Suppressor macrophage (primary cell): Measurements from ENCODE around the gene KRTAP10-2.

Source experiments
- DNase-seq, 4 experiments: peaks; one replicate each; pipeline ENCODE4 v3.0.0-alpha.2; 2020 to 2022

KRTAP10-2 gene

GRCh38 chr21:44537930-44538911, 13.1 kb downstream of the KRTAP10-2 start:
- no peak for DNase-seq

DNA sequence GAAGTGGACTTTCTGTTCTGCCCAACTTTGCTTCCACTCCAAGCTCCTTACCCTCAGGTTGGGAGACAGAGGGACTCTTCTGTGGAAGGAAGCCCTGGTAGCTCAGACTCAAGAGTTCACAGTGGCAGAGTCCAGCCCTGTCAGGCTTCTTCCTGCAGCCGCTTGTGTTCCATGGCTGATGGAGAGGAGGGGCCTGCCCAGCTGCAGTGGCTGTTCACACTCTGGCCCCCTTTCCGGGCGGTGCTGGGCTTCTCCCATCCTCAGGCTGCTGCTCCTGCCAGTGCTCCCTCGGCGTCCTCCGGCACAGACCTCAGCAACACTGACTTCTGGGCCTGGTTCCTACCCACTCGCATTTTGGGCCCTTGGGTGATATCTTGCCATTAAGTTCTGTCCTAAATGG, 15.3 kb downstream of the KRTAP10-2 start:
- no peak for DNase-seq

DNA sequence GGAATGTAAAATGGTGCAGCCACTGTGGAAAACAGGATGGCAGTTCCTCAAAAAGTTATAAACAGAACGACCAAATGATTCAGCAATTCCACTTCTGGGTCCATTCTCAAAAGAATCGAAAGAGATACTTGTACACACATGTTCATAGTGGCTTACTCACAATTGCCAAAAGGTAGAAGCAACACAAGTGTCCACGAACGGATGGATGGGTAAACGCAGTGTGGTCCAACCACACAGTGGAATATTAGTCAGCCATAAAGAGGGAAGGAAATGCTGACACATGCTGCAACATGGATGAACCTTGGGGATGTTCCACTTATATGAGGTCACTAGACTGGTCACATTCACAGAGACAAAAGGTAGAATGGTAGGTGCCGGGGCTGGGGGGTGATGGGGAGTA, 16.6 kb downstream of the KRTAP10-2 start:
- DNase-seq = no peak

DNA sequence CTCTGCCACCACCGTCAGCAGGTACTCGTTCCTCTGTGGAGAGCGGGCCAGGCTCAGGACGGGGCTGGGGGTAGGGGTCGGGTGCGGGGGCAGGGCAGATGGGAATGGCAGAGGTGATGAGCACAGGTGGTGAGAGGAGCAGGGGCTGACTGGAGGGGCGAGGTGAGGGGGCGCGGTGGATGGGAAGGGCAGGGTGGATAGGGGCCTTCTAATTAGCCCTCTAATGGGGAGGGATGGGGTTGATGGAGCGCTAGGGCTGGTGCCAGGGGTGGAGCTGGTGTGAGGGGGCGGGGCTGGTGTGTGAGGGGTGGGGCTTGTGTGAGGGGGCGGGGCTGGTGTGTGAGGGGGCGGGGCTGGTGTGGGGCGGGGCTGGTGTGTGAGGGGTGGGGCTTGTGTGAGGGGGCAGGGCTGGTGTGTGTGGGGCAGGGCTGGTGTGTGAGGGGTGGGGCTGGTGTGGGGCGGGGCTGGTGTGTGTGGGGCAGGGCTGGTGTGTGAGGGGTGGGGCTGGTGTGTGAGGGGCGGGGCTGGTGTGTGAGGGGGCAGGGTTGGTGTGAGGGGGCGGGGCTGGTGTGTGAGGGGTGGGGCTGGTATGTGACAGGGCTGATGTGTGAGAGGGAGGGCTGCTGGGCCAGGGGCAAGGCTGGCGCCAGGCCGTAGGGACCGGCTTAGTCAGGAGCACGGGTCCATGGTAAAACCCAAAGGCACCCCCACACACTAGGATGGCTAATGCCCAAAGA, 17.2 kb downstream of the KRTAP10-2 start:
- no peak for DNase-seq

GRCh38 chr21:44533121-44533890, 18.0 kb downstream of the KRTAP10-2 start:
- no peak for DNase-seq

DNA sequence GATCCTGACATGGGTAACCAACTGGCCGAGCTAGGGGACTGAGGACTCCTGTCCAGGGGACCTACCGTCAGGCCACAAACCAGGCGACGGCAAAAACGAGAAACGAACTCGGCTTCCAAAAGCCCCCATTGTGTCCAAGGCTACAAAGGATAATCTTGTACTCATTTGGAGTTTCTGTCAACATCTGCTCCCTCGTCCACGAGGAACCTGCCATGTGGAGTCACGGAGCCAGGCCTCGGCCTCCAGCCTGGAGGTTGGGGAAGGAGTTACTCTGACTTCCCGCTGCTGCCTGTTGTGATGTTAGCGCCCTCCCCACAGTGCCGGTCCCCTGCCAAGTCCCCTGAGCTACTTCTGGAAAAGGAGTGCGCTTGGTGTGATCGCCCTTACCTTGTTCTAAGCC, 18.6 kb downstream of the KRTAP10-2 start:
- DNase-seq = no peak

DNA sequence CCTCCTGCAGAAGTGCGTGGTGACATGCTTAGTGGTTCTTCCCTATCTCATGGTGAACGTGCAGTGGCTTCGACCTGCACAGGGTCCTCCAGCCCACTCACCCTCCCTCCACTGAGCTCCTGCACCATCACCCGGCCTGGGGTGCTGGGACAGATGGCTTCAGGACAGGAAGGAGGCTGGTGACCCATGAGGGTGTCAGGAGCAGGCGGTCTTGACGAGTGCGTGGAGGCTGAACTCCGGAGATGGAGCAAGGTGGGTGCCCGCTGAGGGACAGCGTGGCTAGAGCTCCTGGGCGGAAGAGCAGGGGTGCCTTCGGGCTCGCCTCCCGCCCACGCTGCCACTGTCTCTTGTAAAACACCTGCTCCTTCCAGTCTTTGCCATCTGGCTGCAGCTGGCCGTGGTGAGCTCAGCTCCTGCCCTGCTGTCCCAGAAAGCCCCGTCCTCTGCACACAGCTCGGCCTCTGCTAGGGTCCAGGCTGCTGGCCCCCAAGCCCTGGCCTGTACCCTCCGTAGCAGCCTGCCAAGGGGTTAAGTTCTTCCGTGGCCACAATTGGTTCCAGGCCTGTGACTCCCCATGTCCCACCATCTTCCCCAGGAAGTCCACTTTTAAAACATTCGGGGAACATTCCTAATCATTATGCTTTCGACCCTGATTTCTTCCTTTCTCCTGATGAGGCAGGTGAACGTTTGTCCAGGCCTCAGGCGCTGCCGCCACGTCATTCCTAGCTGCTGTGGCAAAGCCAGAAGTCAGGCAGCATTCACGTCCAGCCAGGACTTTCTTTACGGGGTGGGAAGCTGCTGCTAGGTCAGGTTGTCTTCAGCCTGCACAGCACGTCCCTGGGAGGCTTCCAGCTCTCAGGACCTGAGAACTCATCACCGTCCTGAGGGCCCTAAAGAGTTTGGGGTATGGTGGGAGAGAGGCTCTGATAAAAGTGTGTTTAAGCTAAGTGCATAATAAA, 19.4 kb downstream of the KRTAP10-2 start:
- DNase-seq = no peak

GRCh38 chr21:44530903-44531605, 20.3 kb downstream of the KRTAP10-2 start:
- no peak for DNase-seq

DNA sequence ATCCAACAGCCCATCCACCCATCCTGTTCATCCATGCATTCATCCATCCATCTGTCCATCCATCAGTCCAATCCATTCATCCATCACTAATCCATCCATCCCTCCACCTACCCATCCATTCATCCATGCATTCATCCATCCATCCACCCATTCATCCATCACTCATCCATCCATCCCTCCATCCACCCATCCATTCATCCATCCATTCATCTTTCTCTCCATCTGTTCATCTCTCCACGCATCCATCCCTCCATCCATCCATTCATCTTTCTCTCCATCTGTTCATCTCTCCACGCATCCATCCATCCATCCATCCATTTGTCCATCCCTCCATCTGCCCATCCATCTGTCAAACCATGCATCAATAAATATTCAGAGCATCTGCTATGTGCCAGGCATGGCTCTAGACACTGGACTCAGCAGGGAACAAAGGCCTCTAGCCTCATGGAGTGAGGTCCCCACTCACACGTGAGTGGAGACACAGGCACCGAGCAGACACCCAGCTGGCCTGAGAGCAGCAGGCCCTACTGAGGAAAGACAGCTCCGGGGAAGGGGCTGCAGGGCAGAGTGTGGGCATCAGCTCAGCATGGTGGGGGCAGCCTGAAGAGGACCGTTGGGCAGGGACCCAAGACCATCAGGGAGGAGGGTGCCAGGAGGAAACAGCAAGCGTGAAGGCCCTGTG, 20.9 kb downstream of the KRTAP10-2 start:
- no peak for DNase-seq

DNA sequence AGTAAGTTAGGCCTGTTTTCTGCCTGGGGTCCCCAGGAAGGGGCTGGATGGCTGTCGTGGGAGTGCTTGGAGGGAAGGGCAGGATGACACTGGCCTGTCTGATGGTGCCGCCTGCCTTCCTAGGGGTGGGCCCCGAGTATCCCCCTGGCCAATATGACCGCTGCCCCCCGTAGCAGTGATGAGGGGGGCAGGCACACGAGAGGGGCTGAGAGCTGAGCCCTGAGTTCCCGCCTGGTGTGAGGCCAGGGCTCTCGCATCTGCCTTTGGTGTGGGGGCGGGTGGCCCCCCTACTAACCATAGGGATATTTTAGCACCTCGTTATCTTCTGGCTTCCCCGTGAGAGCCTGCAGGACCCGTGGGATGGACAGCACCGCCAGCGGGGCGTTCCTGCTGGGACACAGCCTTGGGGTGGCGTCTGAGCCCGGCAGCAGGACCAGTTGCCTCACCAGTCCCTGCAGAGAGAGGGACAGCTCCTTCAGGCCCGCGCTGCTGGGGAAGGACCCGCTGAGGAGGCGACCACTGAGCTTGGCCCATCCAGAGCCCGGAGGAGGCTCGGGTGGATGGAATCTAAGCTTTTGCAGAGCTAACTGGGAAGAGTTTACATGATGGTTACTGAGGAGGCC, 21.7 kb downstream of the KRTAP10-2 start:
- DNase-seq = no peak

- no peak for DNase-seq
These were observed 22.3 kb downstream of the KRTAP10-2 start for GRCh38 chr21:44529011-44529421.

- DNase-seq = no peak
These were observed 22.7 kb downstream of the KRTAP10-2 start for GRCh38 chr21:44528634-44528995.

GRCh38 chr21:44527983-44528633, 23.2 kb downstream of the KRTAP10-2 start:
- no peak for DNase-seq

DNA sequence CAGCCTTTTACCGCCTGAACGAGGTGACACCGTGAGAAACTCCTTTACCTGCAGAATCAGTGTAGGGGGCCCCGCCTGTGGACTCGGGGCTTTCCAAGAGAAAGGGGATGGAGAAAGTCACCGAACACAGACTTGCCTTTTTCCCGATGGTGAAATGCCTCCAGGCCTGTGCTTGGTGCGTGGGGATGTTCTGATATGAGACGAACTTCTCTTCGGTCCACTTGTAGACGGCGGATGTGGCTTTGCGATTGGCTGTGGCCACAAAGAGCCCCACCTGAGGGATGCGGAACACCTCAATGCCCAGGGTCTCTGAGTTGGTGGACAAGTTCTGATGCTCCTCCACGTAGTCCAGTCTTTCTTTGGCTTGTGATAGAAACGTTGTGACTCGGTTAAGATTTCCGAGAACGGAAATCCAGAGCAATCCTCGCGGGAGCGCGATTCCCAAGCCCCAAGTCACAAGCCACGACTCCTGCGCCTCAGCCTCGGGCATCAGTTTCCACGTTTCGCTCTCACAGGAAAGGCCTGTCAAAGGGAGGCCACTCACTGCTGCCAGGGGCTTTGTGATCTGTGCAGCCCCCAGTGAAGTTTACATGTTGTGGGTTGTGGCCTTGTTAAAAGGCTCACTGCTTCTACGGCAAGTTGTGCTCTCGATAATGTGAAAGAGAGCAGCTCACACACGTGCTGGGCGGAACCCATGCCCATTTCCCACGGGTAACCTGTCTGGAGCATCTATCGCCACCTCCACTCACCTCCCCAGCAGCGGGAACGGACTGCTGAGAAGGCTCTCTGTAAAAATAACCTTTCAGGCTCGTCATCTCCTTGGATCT, 23.9 kb downstream of the KRTAP10-2 start:
- DNase-seq = no peak

GRCh38 chr21:44526096-44526997, 25.0 kb downstream of the KRTAP10-2 start:
- no peak for DNase-seq

- DNase-seq = no peak
These were observed 25.8 kb downstream of the KRTAP10-2 start for GRCh38 chr21:44525391-44526095.
